T follicular helper cell (primary cell): ENCODE results near the gene MCM9.

Experiments used
- DNase-seq: peaks from one replicate; pipeline ENCODE4 v3.0.0-alpha.2; 2020; ENCODE audit warnings: low read depth
- total RNA-seq, 2 experiments: gene quantifications; one replicate each; lab custom pipeline; 2026; lab: John Stamatoyannopoulos, UW

MCM9 gene
- 41.0 to 58.7 reads per million in 2 experiments for total RNA-seq

DNA sequence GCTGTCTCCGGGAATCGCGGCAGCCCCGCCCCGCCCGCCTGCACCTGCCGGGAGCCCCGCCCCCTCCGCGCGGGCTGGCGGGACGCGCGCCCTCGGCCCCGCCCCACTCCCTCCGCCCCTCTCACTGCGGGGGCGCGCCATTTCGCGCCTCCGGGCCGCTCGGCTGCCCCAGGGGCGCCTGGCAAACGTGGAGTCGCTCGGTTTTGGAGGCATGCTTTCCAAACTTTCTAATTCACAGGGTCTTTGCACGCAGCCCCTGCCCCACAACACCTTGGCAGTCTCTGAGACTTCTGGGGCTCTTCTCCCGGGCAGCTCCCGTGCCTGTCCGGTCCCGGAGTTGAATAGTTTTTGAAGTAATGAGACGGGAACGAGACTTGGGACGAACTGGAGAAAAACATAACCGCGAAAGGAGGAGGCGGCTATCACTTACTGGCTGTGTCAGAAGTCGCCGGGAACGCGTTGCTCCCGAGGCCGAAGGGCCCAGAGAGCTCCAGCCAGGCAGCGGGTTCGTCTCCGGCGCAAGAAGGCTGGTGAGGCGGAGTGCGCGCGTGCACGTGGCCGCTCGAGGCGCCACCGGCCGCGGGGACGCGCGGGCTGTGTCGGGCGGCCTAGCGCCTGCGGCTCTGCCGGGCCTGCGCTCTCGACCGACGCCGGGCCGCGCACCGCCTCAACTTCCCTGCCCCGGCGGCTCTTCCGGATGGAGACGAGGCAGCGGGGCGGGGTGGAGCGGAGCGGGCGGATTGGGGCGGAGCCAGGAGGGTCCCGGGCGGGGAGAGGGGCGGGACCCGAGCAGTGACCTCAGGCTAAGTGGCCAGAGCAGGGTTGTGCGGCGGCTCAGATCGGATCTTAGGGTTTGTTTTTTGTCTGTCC, at the start of gene MCM9:
MCM9 (minus strand) TSS at position 699 of the 870 bp plus-strand sequence. CDS start 3,436 bp downstream, outside the sequence.
- peak; percentile 79 for DNase-seq

- no peak for DNase-seq
Measured at GRCh38 chr6:118984342-118984741, 49.4 kb upstream of the MCM9 start.

DNA sequence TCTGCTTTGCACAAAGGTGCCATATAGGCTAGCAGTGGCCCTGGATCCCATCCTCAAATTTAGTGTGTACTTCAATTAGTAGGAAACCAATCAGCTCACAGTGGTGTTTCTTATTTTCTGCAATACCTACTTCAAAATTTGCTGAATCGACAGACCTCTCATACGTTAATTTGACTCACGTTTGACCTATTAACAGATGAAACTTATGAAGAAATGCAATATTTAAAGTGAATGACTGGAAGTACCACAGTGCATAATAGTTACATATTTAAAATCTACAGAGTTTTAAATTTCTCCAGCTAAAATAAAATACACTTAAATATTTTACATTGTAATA, 47.6 kb upstream of the MCM9 start:
- no peak for DNase-seq

DNA sequence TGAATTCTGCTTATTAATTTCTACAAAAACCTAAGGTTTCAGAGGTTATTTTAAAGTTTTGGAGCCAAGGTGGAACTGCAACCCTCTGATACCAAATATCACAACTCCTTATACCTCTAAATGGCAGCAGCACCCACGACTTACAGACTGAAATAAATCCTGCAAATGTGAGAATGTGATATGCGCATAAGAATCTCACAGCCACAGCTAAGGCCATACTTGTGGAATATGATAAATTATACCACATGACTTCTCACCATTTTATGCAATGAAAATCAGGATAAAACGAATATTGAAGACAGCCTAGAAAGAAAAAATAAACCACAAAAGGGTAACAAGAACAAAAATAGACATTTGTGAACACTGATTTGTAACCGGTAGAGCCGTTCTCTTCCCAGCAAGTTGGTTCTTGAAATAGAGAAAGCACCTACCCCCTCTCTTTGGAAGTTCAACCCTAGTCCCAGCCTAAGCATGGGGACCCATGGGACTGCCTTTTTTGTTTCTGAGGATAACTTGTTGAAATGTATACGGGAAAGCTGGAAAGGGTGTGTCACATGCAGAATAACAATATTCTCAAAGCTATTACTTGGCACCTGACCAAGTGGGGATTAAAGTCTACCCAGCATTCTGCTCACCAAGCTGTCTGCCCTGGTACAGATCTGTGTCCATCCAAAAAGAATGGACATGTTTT, 47.1 kb upstream of the MCM9 start:
- DNase-seq: no peak

GRCh38 chr6:118980063-118980462, 45.1 kb upstream of the MCM9 start:
- DNase-seq: no peak

- DNase-seq: no peak
Measured at GRCh38 chr6:118974790-118975189, 39.8 kb upstream of the MCM9 start.

GRCh38 chr6:118971682-118972081, 36.7 kb upstream of the MCM9 start:
- DNase-seq: no peak

GRCh38 chr6:118970866-118971265, 35.9 kb upstream of the MCM9 start:
- DNase-seq: no peak

GRCh38 chr6:118968416-118968815, 33.5 kb upstream of the MCM9 start:
- DNase-seq: no peak

DNA sequence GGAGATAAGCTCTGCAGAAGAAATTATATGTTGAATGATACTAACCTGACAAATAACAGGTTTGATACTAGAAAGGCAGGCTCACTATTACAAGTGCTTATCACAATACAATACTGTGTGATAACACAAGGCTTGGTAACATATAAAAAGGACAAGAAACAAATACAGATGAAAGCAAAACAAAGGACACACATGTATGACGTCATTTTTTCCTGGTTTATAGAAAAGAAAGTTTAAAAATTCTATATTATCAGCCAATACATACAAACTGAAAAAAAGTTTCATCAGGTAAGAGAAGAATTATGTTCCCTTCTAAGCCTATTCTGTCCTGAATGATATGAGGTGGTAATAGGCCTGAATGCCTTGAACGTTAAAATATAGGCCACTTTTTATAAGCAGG, 32.3 kb upstream of the MCM9 start:
- no peak for DNase-seq

DNA sequence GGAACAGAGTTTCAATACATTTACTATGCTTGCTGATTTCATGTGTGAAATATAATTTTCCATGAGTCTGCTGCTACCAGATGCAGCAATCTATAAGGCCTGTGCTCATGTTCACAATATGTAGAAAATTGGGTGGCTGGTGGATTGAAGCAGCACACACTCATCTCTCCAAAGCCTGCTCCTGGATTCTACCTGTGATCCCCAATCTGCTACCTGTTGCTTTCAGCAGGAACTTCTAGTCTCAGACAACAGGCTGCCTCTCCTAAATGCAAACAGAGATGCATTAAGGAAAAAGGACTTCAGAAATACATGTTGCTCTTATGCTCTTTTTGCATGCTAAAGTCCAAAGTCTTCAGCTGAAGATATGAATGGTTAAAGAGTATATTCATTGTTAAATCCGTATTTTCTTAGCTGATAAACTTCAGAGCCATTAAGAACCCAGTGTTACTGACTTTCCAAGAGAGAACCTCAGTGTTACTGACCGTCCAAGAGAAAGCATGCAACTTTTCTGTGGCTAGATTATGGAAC, 30.9 kb upstream of the MCM9 start:
- DNase-seq: no peak

- no peak for DNase-seq
Measured at GRCh38 chr6:118965371-118965770, 30.4 kb upstream of the MCM9 start.

DNA sequence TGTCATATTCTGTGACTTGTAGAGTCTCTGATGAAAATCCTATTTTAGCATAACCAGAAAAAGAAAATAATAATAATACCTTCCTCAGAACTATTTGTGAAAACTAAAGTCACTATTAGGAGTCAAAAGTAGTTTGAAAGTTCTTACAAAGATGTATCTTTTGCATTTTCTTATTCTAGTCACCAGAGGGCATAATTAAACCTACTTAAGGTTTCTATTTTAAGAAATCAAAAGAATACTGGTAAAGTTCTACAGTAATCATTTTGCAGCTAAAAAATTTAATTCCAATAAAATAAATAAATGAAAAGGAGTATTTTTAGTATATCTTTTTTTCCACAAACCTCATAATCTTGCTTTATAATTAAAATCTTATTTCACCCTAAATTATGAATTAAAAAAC, 28.0 kb upstream of the MCM9 start:
- no peak for DNase-seq

GRCh38 chr6:118959903-118960302, 24.9 kb upstream of the MCM9 start:
- no peak for DNase-seq

GRCh38 chr6:118953391-118953790, 18.4 kb upstream of the MCM9 start:
- no peak for DNase-seq

DNA sequence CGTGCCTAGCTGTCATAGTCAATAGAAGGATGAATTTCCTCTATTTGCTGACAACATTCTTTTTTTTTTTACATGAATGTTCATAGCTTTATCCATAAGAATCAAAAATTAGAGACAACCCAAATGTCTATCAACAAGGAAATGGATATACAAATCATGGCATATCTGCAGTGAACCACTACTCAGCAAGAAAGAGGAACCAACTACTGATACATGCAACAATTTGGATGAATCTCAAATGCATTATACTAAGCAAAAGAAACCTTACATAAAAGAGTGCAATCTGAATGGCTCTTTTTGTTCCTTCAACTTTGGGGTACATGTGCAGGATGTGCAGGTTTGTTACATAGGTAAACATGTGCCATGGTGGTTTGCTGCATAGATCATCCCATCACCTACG, 17.7 kb upstream of the MCM9 start:
- DNase-seq: no peak

DNA sequence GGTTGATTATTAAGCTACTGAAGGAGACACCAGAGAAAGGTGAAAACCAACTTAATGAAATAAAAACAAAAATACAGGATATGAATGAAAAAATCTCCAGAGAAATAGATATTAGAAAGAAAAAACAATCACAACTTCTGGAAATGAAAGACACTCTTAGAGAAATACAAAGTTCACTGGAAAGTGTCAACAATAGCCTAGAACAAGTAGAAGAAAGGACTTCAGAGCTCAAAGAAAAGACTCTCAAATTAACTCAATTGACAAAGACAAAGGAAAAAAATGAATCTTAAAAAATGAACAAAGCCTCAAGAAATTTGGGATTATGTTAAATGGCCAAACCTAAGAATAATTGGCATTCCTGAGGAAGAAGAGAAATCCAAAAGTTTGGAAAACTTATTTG, 10.3 kb upstream of the MCM9 start:
- no peak for DNase-seq

GRCh38 chr6:118940770-118941169, 5.8 kb upstream of the MCM9 start:
- DNase-seq: no peak

GRCh38 chr6:118939683-118940082, 4.7 kb upstream of the MCM9 start:
- no peak for DNase-seq

- no peak for DNase-seq
Measured at GRCh38 chr6:118935978-118936703, 1.2 kb upstream of the MCM9 start.

DNA sequence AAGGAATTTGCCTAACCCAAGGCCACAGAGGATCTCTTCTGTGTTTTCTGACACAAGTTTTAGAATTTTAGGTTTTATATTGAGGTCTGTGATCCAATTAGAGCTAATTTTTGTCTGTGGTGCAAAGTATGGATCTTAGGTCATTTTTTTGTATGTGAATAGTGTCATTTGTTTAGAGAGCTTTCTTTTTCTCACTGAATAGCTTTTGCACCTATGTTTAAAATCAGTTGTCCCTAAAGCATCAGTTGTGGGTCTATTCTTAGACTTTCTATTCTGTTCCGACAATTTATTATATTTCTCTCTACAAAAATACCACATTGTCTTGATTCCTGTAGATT, 341 bp upstream of the MCM9 start:
- DNase-seq: no peak

GRCh38 chr6:118933855-118934460, 1.0 kb downstream of the MCM9 start:
- no peak for DNase-seq
